ENCODE data around the gene ADD1.
"Not testable (repeated sequence)": the region's sequence is repeated elsewhere in the genome, so short reads cannot be mapped to it uniquely, and the experiment has no call there.

The ADD1 gene

DNA sequence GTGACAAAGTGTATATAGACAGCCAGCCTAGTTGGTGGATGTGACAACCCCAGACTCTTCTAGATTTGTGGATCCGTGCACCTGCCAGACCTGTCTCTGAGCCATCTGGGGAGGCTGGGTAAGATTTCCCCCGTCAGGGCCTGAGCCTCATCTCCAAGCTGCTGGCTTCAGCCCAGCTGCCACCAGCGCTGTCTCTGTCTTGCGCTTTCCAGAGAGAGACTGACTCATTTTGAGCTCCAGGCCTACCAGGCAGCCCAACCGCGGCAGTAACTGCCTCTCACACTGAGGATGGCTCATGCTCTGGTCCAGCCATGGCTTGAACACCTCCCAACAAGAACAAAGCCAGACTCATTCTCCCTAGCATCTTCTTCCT is 93.1 kb downstream of the ADD1 start:
- no peak for DNase-seq

DNA sequence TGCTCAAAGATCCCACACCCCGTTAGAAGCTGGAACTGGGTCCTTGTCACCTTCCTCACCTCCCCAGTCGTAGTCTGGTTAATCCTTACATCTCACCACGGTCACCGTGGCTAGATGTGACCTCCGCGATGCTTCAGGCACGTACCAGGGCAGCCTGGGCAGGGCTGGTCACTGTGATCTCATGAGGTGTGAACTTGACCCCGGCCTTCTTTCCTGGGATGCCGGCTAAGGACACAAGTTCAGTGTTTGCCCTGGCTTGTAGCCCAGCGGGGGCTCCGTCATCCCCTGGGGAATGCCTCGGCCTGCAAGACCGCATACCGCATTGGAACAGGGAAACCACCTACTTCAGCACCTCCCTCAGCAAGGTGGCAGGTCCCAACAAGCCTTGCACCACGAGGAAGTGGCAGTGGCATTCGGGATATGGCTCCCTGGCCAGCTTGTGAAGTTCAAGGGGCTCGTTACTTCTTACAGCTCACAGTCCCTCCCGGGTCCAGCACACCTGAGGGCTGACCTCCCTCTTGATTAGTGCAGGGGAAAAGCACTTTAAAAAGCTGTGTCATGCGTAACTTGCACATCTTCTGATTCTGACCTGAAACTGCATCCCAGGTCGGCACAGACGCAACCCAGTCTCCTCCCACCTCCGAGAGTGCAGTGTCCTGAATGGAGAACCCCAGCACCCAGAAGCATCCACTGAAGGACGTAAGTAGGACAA is 93.7 kb downstream of the ADD1 start:
- no peak for DNase-seq

GRCh38 chr4:2937986-2938385 is 94.3 kb downstream of the ADD1 start:
- no peak for DNase-seq

GRCh38 chr4:2938411-2938810 is 94.8 kb downstream of the ADD1 start:
- DNase-seq: not testable (repeated sequence)

GRCh38 chr4:2938906-2939305 is 95.3 kb downstream of the ADD1 start:
- no peak for DNase-seq

GRCh38 chr4:2939383-2940243 is 96.0 kb downstream of the ADD1 start:
- DNase-seq: no peak

- no peak for DNase-seq
These were observed 96.9 kb downstream of the ADD1 start for GRCh38 chr4:2940267-2941137.

DNA sequence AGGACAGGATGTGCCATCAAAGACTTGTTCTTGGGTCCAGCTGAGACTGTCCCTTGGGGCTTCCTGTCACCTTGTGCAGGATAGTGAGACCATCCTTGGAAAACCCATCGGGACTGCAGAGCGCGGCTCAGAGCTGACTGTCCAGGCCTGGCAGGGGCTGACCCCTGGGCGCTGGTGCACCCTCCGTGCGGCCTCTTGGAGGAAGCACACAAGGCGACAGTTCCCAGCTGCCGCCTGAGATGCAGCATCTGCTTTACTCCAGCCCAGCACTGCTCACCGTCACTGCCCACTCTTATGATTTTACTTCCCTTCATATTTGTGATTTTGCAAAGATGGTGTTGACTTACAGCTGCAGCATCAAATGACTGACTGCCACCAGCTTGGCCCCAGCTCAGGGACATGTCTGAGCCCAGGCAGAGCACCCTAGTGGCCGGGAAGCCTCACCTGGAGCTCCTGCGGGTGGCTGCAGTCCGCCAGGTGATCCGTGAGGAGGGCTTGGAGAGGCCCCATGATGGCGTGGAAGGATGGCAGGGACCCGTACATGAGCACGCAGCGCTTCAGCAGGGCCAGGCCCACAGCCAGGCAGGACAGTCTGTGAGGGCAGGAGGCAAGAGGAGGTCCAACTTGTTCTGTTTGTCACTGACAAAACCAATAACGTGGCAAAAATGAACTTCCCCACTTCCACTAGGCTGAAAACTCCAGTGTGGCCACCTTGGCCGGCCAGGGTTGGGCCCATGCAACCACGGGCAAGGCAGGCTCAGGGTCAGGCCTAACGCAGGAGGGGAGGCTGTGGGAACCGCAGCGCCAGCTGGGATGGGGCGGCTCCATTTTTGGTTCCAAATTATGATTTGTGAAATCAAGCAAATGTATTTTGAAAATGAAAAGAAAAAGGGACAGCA is 97.7 kb downstream of the ADD1 start:
- no peak for DNase-seq

- DNase-seq: no peak
These were observed 98.4 kb downstream of the ADD1 start for GRCh38 chr4:2942037-2942531.

- DNase-seq: no peak
These were observed 99.1 kb downstream of the ADD1 start for GRCh38 chr4:2942532-2943363.

DNA sequence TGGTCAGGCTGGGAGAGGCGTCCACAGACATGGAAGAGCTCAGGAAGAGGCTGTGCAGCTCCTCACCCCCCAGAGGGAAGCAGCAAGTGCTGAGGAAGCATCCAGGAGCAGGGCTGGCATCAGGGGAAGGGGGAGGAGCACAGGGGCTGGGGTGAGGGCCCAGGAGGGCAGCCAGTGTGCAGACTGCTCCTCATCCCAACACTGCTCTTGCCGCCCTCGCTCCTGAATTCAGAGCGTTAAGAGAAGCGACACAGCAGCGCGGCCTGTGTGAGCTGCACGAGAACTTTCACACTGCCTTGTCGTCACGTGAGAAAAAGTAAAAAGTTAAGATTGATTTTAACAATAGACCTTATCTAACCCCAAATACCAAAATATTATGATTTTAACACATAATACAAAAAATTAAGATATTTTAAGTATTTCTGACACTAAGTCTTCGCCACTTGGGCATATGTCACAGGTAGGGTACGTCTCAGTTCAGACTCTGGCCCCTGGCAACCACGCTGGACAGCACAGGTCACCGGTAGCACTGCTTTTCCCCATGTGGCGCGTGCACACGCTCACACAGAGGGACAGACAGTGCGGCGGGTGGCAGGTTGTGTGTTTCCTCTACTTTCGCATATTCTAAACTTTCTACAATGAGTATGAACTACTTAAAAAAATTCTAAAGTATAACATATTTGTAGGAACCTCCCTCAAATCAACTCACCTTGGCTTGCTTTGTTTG is 99.9 kb downstream of the ADD1 start:
- DNase-seq: no peak

- no peak for DNase-seq
These were observed 100.4 kb downstream of the ADD1 start for GRCh38 chr4:2944091-2944482.

DNA sequence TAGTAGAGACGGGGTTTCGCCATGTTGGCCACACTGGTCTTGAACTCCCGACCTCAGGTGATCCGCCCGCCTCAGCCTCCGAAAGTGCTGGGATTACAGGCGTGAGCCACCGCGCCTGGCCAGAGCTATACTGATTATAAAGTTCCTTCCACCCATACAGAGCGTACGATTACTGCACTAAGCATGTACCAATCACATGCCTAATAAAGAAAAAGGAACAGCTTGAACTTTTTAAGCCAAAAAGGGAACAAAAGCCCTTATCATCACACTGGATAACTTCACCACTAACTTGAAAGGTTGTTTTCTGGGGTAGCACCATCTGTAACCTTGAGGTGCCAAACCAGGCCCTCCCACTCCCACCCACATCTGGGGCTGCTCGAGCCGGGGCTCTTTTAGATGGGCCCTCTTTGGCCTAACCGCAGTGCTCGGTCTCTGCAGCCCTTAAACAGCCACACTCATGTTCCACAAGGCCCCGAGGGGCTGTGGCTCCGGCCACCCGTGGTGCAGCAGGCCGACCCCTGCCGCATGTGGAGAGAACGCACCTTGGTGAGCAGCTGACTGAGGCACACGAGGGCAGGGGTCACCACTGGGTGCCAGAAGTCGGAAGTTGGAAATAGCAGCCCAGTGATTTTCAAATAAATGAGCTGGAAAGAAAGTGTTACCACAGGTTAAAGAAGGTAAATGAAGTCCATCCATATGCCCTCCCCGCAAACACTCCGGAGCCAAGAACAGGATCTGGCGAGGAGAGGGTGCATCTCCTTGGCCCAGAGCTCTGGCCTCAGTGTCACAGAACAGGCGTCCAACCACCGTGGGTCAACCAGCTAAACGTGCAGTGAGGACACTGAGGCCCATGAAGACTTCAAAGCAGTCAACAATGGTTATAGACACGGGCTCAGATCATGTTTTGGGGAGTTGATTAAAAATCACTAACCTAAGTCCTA is 101.2 kb downstream of the ADD1 start:
- no peak for DNase-seq

- not testable (repeated sequence) for DNase-seq
These were observed 102.3 kb downstream of the ADD1 start for GRCh38 chr4:2945619-2946604.

DNA sequence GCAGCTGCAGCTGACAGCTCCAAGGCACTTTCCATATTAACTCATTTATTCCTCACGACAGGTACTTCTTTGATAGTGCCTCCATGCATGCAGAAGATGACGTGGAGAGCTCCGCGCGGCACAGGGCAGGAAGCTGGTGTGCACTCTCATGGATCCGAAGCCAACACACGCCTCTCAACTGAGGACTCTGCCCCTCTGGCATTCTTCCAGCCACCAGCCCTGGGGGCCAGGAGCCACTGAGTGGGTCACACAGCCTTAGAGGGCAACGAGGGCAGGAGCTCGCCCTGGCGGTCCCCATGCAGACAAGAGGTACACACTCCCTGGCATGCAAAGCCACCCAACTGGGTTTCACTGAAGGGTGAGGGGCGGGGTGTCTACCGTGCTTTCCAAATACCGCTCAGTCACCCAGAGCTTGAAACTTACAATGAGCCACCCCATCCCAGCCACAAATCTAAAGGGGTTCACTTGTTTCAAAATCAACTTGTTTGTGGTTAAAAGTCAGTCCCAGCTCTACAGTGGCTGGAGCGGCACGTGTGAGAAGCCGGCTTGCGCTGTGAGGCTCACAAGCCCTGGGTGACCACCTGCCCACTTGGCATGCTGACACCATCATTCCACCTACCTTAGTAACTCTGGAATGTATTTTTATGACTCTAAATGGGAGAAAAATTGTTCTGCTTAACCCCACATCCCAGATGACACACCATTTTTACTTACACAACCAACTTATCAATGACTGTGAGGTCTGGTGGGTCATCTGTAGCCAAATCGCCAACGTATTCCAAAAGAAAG is 103.4 kb downstream of the ADD1 start:
- no peak for DNase-seq

DNA sequence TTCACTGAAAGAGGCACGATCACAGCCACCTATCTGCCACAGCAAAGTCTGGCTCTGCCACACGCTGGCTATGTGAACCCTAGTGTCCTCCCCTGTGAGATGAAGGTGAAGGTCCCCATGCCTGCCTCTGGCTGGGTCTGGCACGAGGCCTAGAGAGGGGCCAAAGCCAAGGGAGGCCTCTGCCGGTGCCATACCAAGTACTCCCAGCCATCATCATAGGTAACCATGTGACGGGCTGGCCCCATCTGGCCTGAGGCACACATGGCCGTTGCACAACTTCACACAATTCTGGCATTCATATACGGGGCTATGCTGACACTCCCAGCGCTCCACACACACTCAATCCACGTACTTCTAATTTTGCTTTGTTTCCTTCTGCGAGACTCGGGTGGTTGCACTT is 104.3 kb downstream of the ADD1 start:
- no peak for DNase-seq
